MCF 10A (cell line): ENCODE results near the gene TRANK1. TPM values are rescaled to one million over a fixed set of nuclear protein-coding genes. Genes with fewer than 3 reads are reported as not detected.

ENCODE experiments used
- BruUV-seq: library from RNA; stranded (reverse); fragments of 400-500 nt; replicated peaks from 2 replicates; lab custom pipeline; 2021; lab: Mats Ljungman, UMichigan
- CTCF ChIA-PET: fragments of 300-600 bp; sonication (Branson Sonifier 250); formaldehyde crosslinking; extraction: SDS; loops from one replicate; lab custom pipeline; 2021; ENCODE audit warnings: antibody characterized with exemption, inconsistent platforms; lab: Yijun Ruan, JAX
- POLR2A ChIA-PET: fragments of 300-600, 350-650 bp; sonication (Branson Sonifier 250); formaldehyde crosslinking; extraction: SDS; loops from one replicate; lab custom pipeline; 2020; ENCODE audit warnings: antibody characterized with exemption, inconsistent platforms; lab: Yijun Ruan, JAX
- DNase-seq: peaks from one replicate; pipeline ENCODE4 v3.0.0-alpha.2; 2018; ENCODE audit not compliant: unreplicated experiment
- H3K27ac Mint-ChIP-seq: one replicate; pipeline ENCODE4 v1.8.0; 2022; ENCODE audit warnings: mild to moderate bottlenecking, low read depth, mixed read lengths; ENCODE audit not compliant: unreplicated experiment
- H3K27me3 Mint-ChIP-seq: one replicate; pipeline ENCODE4 v1.8.0; 2022; ENCODE audit warnings: mixed read lengths; ENCODE audit not compliant: insufficient read depth, unreplicated experiment
- H3K36me3 Mint-ChIP-seq: one replicate; pipeline ENCODE4 v1.8.0; 2022; ENCODE audit warnings: mild to moderate bottlenecking, moderate library complexity, mixed read lengths; ENCODE audit not compliant: insufficient read depth, unreplicated experiment
- H3K4me1 Mint-ChIP-seq: one replicate; pipeline ENCODE4 v1.8.0; 2022; ENCODE audit warnings: mixed read lengths; ENCODE audit not compliant: insufficient read depth, unreplicated experiment
- H3K4me3 Mint-ChIP-seq: one replicate; pipeline ENCODE4 v1.8.0; 2022; ENCODE audit warnings: mild to moderate bottlenecking, moderate library complexity, mixed read lengths; ENCODE audit not compliant: unreplicated experiment
- H3K9me3 Mint-ChIP-seq: one replicate; pipeline ENCODE4 v1.8.0; 2022; ENCODE audit warnings: mixed read lengths; ENCODE audit not compliant: unreplicated experiment
- CTCF ChIP-seq: fragments of 200-600 bp; IDR thresholded peaks from one replicate; pipeline ENCODE4 v1.8.0; 2022; ENCODE audit warnings: antibody characterized with exemption, mild to moderate bottlenecking; ENCODE audit not compliant: unreplicated experiment
- intact Hi-C: fragments of 100-400 bp; cut with micrococcal nuclease; formaldehyde crosslinking; loops from 2 replicates; pipeline ENCODE4 v1.14.1; 2022
- total RNA-seq: library from RNA; stranded (reverse); gene quantifications from 2 replicates; pipeline ENCODE4 v1.2.3, GENCODE V29; 2022

Gene TRANK1
- total RNA-seq, 1 experiment from 2014 or later, result 4.7 TPM

DNA sequence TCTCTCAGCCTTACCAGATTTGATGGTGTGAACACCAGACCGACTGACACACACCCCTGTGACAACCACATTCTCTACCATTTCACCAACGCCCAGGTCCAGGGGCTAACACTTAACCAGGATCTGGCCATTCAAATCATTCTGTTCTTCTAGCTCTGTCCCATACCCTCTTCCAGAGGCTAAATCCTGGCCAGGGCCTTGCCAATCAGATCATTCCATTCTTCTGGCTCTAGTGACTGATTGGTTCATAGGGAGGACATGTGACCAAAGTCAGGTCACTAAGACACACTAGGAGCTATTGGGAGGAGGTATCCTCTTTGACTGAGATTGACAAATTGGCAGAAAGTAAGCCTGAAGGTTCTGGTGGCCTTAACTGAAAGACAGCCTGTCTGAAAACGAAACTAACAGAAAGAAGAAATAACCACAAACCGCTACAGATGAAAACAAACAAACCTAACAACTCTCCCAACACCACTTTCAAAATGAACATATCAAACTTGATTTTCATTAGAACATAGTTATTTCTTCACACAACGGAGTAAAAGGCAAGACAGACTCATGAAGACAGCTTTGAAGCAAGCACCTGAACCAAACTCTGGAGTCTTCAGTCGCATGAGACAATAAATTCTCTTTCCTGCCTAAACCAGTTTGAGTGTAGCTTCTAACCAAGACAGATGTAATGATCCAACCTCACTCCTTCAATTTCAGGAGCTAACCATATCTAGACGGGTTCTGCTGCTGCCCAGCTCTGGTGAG, 68.5 kb downstream of the TRANK1 start:
- POLR2A ChIA-PET, result no interaction called here
- no peaks in the 10 kb centered on the region for H3K9me3 Mint-ChIP-seq
- H3K4me1 Mint-ChIP-seq, result peaks cover 6% of the 10 kb centered on the region
- H3K27me3 Mint-ChIP-seq, result no peaks in the 10 kb centered on the region
- TF ChIP-seq CTCF, result no peak
- no peak overlapping the region for H3K4me3 Mint-ChIP-seq
- DNase-seq, result no peak
- intact Hi-C loops, result no loop called here
- H3K36me3 Mint-ChIP-seq, result no peaks in the 10 kb centered on the region
- H3K27ac Mint-ChIP-seq, result no peak overlapping the region
- CTCF ChIA-PET, result interaction anchor here (0.6 to 2.0 kb wide), 7 partner anchors 10 to 906 kb away, joined by 3 to 11 read pairs (median 4); no protein-coding TSS in a partner anchor
- BruUV-seq, result no TSS peak

- Mint-ChIP-seq H3K27ac (no peak overlapping the region), H3K36me3 (no peaks in the 10 kb centered on the region), H3K4me3 (no peak overlapping the region), H3K27me3 (no peaks in the 10 kb centered on the region), H3K9me3 (no peaks in the 10 kb centered on the region), H3K4me1 (peaks cover 6% of the 10 kb centered on the region)
- intact Hi-C loops, result no loop called here
- no peak for TF ChIP-seq CTCF
- BruUV-seq, result no TSS peak
- POLR2A ChIA-PET, result no interaction called here
- CTCF ChIA-PET, result interaction anchor here (0.9 to 2.0 kb wide), 3 partner anchors 13 to 148 kb away, joined by 4 to 11 read pairs (median 5); no protein-coding TSS in a partner anchor
- DNase-seq, result no peak
These were observed 69.5 kb downstream of the TRANK1 start for GRCh38 chr3:36875397-36875796.

DNA sequence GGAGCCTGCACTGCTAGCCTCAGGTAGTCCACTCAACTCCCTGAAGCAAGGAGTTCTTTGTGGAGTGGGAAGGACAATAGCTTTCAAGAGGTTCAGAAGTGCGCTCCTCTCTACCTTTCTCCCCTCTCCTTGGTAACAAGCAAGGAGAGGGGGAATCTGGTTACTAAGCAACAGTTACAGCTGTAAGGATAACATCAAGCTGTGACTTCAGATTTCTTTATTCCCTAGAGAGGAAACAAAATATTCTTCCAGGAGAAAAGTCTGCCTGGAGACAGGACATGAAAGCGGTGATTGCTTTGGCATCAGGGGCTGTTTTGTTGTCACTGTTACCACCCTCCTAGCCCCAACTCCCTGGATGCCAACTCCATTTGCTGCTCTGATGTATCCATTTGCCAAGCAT, 70.4 kb downstream of the TRANK1 start:
- POLR2A ChIA-PET, result no interaction called here
- H3K4me1 Mint-ChIP-seq, result peaks cover 6% of the 10 kb centered on the region
- no peaks in the 10 kb centered on the region for H3K9me3 Mint-ChIP-seq
- CTCF ChIA-PET, result interaction anchor here (0.6 to 1.3 kb wide), 4 partner anchors 10 to 145 kb away, joined by 3 read pairs; no protein-coding TSS in a partner anchor
- H3K4me3 Mint-ChIP-seq, result no peak overlapping the region
- no peak for DNase-seq
- TF ChIP-seq CTCF, result no peak
- intact Hi-C loops, result no loop called here
- no peaks in the 10 kb centered on the region for H3K36me3 Mint-ChIP-seq
- no peak overlapping the region for H3K27ac Mint-ChIP-seq
- no TSS peak for BruUV-seq
- no peaks in the 10 kb centered on the region for H3K27me3 Mint-ChIP-seq

GRCh38 chr3:36871379-36872126, 73.3 kb downstream of the TRANK1 start:
- Mint-ChIP-seq H3K9me3 (no peaks in the 10 kb centered on the region), H3K27me3 (no peaks in the 10 kb centered on the region), H3K27ac (no peak overlapping the region), H3K4me3 (no peak overlapping the region), H3K4me1 (peaks cover 5% of the 10 kb centered on the region), H3K36me3 (no peaks in the 10 kb centered on the region)
- TF ChIP-seq CTCF, result no peak
- no TSS peak for BruUV-seq
- CTCF ChIA-PET, result interaction anchor here (0.6 to 7.0 kb wide), 6 partner anchors 26 to 1030 kb away, joined by 3 to 199 read pairs (median 26); no protein-coding TSS in a partner anchor
- intact Hi-C loops, result no loop called here
- no peak for DNase-seq
- POLR2A ChIA-PET, result no interaction called here
